Activated CD4-positive, alpha-beta T cell treated with anti-CD3 and anti-CD28 coated beads, Interleukin-2, amount 50 U/mL, for 48 hours (primary cell): ENCODE data around the gene RAX2.
A peak's percentile ranks its signal among the peaks of the same experiment; 100 is the strongest.

Experiments used
- DNase-seq, 2 experiments: peaks; one replicate each; pipeline ENCODE4 v3.0.0-alpha.2; 2020

Gene RAX2

DNA sequence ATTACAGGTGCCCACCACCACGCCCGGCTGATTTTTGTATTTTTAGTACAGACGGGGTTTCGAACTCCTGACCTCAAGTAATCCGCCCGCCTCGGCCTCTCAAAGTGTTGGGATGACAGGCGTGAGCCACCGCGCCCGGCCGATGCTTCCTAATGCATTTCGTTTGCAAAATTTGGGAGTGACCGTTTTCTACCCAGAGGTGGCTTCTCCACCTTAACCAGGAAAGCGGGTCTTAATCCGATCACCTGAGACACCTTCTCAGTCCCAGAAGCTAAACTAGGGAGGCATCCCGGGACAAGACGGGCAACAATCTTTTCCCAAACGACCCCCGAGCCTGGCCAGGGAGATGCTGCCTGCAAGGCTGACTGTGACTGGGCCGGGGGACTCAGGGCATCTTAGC is 29.0 kb upstream of the RAX2 start:
- DNase-seq, result no peak

- no peak for DNase-seq
Observed at GRCh38 chr19:3798137-3798536, 26.1 kb upstream of the RAX2 start.

- no peak for DNase-seq
Observed at GRCh38 chr19:3796358-3796757, 24.3 kb upstream of the RAX2 start.

DNA sequence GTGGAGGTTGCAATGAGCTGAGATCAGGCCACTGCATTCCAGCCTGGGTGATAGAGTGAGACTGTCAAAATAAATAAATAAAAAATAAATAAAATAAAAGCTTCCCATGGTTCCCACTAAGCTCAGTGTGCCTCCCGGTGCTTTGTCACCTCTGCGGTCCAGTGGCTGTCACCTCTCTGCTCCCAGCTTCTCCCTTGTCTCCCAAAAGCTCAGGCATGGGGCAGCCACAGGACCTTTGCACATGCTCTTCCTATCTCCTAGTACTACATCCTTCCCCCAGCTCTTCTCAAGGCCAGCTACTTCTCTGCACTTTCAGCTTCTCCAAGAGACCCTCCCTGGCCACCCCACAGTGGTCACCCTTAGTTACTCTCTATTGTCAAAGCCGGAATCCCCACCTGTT is 21.8 kb upstream of the RAX2 start:
- DNase-seq, result no peak

- DNase-seq, result no peak
Observed at GRCh38 chr19:3792114-3792513, 20.1 kb upstream of the RAX2 start.

DNA sequence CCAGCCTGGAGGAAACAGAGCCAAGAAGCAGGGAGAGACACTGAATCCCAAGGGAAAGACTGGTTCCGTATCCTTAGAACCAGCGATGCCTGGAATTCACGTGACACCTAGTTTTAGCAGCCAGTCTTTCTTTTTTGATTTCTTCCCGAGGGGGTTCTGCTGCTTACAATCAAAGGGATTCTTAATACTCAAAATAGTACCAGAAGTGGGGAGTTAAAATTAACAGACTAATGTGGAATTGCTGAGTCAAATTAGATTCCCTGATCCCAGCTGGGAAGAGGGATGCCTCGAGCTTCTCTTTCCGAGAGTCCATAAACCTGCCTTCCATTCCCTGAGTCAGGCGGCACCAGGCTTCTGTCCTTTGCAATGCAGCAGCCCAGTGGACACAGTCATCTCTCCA is 18.9 kb upstream of the RAX2 start:
- DNase-seq, result no peak

GRCh38 chr19:3790209-3790734 is 18.2 kb upstream of the RAX2 start:
- no peak for DNase-seq

- no peak for DNase-seq
Observed at GRCh38 chr19:3788996-3789778, 17.2 kb upstream of the RAX2 start.

- peak; percentile 31 to 38 for DNase-seq
Observed at GRCh38 chr19:3785938-3786824, 14.2 kb upstream of the RAX2 start, which contains the start of gene MATK. MATK (minus strand) TSS chr19:3786381; CDS start chr19:3785135, 1,246 bp downstream.

- DNase-seq, result peak; percentile 31 to 33
Observed at GRCh38 chr19:3785451-3785937, 13.5 kb upstream of the RAX2 start.

DNA sequence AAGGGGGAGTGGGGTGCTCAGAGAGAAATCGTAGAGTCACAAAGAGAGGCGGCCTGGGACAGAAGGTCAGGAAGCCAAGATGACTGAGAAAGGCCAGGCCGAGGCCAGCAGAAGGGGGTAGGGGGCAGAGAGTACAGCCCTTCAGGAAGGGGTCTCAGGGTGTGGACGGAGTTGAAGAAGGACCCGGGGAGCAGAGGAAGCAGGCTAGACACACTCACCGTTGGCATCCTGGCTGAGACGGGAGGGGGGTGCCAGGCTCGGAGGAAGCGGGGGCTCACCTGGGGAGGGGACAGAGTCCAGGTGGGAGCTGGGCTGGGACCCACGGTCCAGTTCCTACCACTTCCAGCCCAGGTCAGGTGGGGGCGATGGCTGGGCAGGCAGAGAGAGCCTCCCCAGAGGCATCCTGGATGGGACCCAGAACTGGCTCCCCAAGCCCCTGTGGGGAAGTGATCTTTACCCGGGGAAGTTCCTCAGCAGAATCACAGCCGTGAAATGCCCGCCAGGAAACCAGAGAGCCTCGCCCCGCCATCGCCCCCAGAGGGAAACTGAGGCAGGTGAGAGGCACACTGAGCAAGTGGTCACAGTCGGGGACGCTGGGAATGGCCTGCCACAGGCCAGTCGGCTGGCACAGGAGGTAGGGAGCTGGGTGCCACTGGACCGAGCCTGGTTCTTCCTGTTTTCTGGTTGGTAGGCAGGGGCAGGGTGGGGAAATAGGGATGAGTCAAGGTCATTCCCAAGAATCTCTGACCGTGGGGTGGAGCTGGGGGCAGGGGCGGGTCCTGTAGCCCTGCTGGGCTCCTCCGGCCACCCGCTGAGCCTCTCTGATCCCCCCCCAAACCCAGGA is 12.8 kb upstream of the RAX2 start:
- DNase-seq, result no peak

DNA sequence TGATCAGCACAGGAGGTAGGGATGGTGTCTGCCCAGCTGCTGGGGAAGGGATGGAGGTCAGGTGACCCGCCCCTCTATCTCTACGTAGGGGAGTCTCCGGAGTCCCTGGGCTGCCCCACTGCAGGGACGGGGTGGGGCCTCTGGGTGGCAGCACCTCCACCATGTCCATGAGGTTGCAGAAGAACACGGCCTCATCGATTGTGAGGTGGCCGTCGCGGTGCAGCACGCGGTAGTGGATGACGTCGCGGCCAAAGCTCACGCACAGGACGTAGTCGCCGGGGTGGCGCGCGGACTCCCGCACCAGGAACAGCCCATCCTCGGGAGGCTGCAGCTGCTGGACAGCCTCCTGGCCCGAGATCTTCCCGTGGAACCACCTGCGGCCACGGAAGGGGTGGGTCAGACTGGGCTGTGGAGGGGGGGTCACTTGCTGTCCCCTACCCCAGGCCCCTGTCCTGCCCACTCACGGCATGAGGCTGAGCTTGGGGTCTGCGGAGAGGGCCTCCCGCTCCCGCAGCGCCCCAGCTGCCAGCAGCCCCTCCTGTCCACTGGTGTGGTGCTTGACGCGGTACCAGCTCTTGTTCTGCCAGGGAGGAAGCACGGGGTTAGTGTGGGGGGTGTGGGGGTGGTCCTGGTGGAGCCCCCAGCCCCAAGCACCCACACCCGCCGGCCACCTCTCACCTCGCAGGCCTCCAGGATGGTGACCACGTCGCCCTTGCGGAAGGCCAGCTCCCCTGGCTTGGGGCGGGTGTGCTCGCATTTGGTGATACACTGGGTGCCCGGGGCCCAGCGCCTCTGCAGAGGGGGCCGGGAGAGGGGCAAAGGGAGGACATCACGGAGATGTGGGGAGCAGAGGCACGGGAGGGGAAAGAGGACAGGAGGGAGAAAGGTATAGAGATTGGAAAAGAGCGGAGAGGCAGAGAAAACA is 11.9 kb upstream of the RAX2 start:
- DNase-seq, result peak; percentile 43 to 54

- DNase-seq, result no peak
Observed at GRCh38 chr19:3782903-3783302, 10.9 kb upstream of the RAX2 start.

GRCh38 chr19:3782330-3782729 is 10.3 kb upstream of the RAX2 start:
- no peak for DNase-seq

DNA sequence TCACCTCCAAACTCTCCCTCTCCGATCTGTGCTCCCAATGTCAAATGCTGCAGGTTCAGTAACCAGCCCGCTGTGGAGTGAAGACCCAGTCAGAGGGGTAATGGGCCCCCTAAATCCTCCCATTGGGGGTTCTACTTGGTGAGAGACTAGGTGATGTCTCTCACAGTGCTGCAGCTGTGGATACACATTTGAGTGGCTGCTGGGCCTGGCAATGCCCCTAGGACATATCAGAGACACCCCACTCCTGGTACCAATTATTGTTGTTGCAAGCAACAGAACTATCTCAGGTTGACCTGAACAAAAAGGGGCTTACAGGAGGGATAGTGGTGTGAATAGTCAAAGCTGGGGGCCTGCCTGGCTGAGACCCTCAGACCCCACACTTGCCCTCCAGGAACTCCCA is 9.6 kb upstream of the RAX2 start:
- DNase-seq, result no peak

GRCh38 chr19:3780786-3781304 is 8.8 kb upstream of the RAX2 start:
- DNase-seq, result no peak

DNA sequence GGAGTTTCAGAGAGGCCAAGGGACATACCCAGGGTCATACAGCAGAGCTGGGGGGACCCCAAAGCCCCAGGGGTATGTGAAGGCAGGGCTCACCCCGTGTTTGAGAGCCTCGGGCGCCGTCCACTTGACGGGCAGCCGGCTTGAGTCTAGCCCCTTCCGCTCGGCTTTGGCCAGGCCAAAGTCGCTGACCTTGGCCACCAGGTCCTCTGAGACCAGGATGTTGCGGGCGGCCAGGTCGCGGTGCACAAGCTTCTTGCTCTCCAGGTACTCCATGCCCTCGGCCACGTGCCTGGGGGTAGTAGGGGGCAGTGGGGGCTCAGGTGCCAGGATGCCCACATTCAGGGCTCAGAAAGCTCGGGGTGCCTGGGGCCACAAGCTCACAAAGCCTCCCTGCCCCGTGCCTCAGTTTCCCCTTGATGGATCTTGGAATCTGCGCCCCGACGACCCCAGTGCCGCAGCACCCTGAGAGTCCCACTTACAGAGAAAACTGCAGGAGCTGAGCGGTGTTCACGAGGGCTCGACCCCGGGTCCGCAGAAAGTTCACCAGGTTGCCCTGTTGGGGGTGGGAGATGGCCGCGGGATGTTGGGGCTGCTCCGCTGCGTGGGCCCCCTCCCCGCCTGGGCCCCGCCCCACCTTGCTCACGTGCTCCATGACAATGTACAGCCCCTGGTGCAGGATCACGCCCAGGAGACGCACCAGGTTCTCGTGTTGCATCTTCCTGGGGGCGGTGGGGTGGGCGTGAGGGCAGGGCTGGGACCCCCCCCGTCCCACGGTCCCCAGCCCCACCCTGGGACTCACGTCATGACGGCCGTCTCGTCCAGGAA is 7.1 kb upstream of the RAX2 start:
- DNase-seq, result no peak

DNA sequence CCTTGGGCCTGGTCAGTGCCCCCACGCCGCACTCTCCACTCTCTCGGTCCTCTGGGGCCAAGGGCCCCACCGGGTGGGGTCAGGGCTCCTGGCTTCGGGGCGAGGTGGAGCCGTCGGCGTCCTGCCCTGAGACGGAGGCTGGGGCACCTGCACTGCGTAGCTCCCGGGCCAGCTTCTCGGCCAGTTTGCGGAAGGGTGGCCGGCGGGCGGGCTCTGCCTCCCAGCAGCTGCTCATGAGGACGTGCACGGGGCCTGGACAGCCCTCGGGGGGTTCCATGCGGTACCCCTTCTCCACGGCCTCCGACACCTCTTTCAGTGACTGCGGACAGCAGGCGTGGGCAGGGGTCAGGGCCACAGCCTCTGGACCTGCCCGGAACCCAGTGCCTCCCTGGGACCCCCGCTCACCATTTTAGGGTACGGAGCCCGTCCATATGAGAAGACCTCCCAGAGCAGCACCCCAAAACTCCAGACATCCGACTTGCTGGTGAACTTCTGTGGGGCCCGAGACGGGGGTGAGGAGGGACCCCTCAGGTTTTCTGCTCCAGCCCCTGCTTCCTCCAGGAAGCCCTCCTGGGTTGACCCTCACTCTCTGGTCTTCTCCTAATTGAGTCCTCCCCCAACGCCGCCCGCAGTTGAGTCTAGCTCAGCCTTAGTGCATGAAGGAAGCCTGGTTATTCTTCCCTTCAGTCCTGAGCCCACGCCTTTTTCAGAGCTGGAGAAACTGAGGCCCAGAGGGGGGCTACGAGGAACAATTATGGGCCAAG is 6.3 kb upstream of the RAX2 start:
- DNase-seq, result no peak

DNA sequence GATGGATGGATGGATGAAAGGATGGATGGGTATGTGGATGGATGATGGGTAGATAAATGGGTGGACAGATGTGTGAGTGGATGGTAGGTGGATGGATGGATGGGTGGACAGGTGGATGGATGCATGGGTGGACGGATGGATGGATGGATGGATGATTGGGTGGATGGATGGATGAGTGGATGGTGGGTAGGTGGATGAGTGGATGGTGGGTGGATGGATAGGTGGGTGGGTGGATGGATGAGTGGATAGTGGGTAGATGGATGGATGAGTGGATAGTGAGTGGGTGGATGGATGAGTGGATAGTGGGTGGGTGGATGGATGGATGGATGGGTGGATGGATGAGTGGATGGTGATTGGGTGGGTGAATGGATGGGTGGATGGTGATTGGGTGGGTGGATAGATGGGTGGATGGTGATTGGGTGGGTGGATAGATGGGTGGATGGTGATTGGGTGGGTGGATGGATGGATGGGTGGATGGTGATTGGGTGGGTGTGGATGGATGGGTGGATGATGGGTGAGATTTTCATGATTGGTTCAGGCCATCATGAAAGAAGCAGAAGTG is 4.5 kb upstream of the RAX2 start:
- no peak for DNase-seq
